ENCODE measurements around the gene PRPH2.

GRCh38 chr6:42720739-42721138 is 1.7 kb downstream of the PRPH2 start:
- no peak for TF ChIP-seq CTCF (IDR thresholded peaks at IDR 0.05)
- no peak for TF ChIP-seq POLR2A (IDR thresholded peaks at IDR 0.05)
